A549 treated with CpdA at 1 μM for 4 hours (cell line): Measurements from ENCODE around the gene ING4. TPM values are rescaled to one million over a fixed set of nuclear protein-coding genes. Genes with fewer than 3 reads are reported as not detected.

Experiments
- total RNA-seq: library from RNA; stranded (reverse); fragments of 200-300 nt; extraction: Qiagen RNA extraction; gene quantifications from 5 replicates; pipeline ENCODE4 v1.2.3, GENCODE V29; 2022; ENCODE audit warnings: low read depth

ING4 gene
- total RNA-seq, result 12.4 to 18.9 TPM (median 17.0 TPM) in 5 replicates

GRCh38 chr12:6662906-6663742, at the start of gene ING4:
ING4 (minus strand) TSS chr12:6663119; CDS start chr12:6663101, 18 bp downstream.

GRCh38 chr12:6700646-6701051, 37.7 kb upstream of the ING4 start, which contains the start of gene PIANP:
PIANP (minus strand) TSS chr12:6700815; CDS start chr12:6698061, 2,754 bp downstream.

GRCh38 chr12:6688999-6689882, 26.3 kb upstream of the ING4 start, which contains the start of gene ZNF384:
ZNF384 (minus strand) TSS chr12:6689375; CDS start chr12:6679520, 9,855 bp downstream.

GRCh38 chr12:6647083-6647604, 15.8 kb downstream of the ING4 start, which contains the start of gene ACRBP:
ACRBP (minus strand) TSS chr12:6647432; CDS start chr12:6647366, 66 bp downstream.

DNA sequence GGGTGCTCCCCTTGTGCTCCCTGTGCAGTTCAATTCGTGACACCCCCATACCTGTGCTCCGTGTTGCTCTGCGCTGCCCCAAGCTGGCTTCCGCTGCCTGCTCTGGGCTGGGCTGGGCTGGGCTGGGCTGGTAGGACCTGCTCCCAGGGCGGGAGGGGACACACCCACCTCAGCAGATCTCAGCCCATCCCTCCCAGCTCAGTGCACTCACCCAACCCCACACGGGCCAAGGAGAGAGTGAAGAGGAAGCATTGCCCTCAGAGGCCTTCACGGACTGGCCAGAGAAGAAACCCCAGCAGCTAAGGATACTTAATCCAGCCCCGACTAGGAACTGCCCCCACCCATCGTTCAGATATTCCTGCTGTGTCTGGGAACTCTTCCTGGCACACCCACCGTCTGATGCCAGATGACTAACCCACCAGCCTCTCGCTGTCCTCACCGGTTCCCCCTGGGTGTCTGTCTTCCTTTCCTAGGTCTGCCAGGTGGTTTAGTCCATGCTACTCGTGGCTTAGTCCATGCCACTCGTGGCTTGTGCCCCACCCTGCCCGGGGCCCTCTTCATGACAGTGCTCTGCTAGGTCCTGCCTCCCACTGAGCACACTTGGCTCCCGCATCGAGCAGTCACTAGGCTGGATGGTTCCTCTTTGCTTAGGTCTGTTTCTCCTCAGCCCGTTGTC, 26.9 kb downstream of the ING4 start, which contains the start of gene LPAR5:
TSS of gene LPAR5 (minus strand) at position 104 of the 676 bp plus-strand sequence. CDS start 14,711 bp downstream, outside the sequence.

Other genes with a start within 250 kb of the ING4 start
- not detected in 5 replicates for gene CD27, start 218.2 kb downstream of the ING4 start, total RNA-seq
- gene TAPBPL, start 211.1 kb downstream of the ING4 start, total RNA-seq, result 3.3 to 4.0 TPM (median 3.5 TPM) in 5 replicates
- 9.3 to 14.6 TPM (median 11.5 TPM) in 5 replicates for gene VAMP1, start 192.4 kb downstream of the ING4 start, total RNA-seq
- 309 to 338 TPM (median 322 TPM) in 5 replicates for gene MRPL51, start 169.9 kb downstream of the ING4 start, total RNA-seq
- 61.0 to 81.2 TPM (median 71.4 TPM) in 5 replicates for gene NCAPD2, start 169.0 kb downstream of the ING4 start, total RNA-seq
- 6,616 to 9,315 TPM (median 8,933 TPM) in 5 replicates for gene GAPDH, start 128.6 kb downstream of the ING4 start, total RNA-seq
- 2.2 to 3.2 TPM (median 2.3 TPM) in 5 replicates for gene IFFO1, start 107.1 kb downstream of the ING4 start, total RNA-seq
- 105 to 124 TPM (median 114 TPM) in 5 replicates for gene NOP2, start 94.8 kb downstream of the ING4 start, total RNA-seq
- 64.4 to 86.3 TPM (median 68.7 TPM) in 5 replicates for gene CHD4, start 55.7 kb downstream of the ING4 start, total RNA-seq
- gene LPAR5, start 27.2 kb downstream of the ING4 start, total RNA-seq, result 0.34 to 0.59 TPM (median 0.54 TPM) in 5 replicates
- 0.10 to 0.24 TPM (median 0.18 TPM) in 4 of 5 replicates, not detected in the other for gene ACRBP, start 15.7 kb downstream of the ING4 start, total RNA-seq
- 52.4 to 68.0 TPM (median 62.6 TPM) in 5 replicates for gene ZNF384, start 26.3 kb upstream of the ING4 start, total RNA-seq
- 0.43 to 1.0 TPM (median 0.87 TPM) in 5 replicates for gene PIANP, start 37.7 kb upstream of the ING4 start, total RNA-seq
- gene COPS7A, start 60.9 kb upstream of the ING4 start, total RNA-seq, result 48.5 to 61.1 TPM (median 55.6 TPM) in 5 replicates
- gene MLF2, start 90.0 kb upstream of the ING4 start, total RNA-seq, result 262 to 311 TPM (median 307 TPM) in 5 replicates
- 593 to 1,064 TPM (median 878 TPM) in 5 replicates for gene PTMS, start 103.2 kb upstream of the ING4 start, total RNA-seq
- gene LAG3, start 109.4 kb upstream of the ING4 start, total RNA-seq, result 0.87 to 2.2 TPM (median 1.6 TPM) in 5 replicates
- not detected in 5 replicates for gene CD4, start 126.4 kb upstream of the ING4 start, total RNA-seq
- gene GPR162, start 158.7 kb upstream of the ING4 start, total RNA-seq, result 0.31 to 0.54 TPM (median 0.42 TPM) in 5 replicates
- 20.2 to 31.6 TPM (median 27.4 TPM) in 5 replicates for gene P3H3, start 165.3 kb upstream of the ING4 start, total RNA-seq
- 1.7 to 2.4 TPM (median 1.9 TPM) in 5 replicates for gene GNB3, start 177.8 kb upstream of the ING4 start, total RNA-seq
- 80.3 to 92.3 TPM (median 82.2 TPM) in 5 replicates for gene CDCA3, start 188.2 kb upstream of the ING4 start, total RNA-seq
- gene USP5, start 189.0 kb upstream of the ING4 start, total RNA-seq, result 74.6 to 97.4 TPM (median 77.2 TPM) in 5 replicates
- gene TPI1, start 204.4 kb upstream of the ING4 start, total RNA-seq, result 1,360 to 1,675 TPM (median 1,619 TPM) in 5 replicates
- 16.8 to 22.9 TPM (median 19.9 TPM) in 5 replicates for gene SPSB2, start 210.2 kb upstream of the ING4 start, total RNA-seq
- gene LRRC23, start 241.7 kb upstream of the ING4 start, total RNA-seq, result 16.4 to 17.9 TPM (median 16.5 TPM) in 5 replicates